HG03520 (cell line): Measurements from ENCODE around the gene SELENON.

Experiments
- ATAC-seq: cut with Tn5 transposase; IDR thresholded peaks from one replicate; pipeline ENCODE4 v1.9.1; 2021; ENCODE audit warnings: mild to moderate bottlenecking, moderate library complexity; ENCODE audit not compliant: unreplicated experiment

Gene SELENON

GRCh38 chr1:25769625-25770383, 30.2 kb upstream of the SELENON start:
- no peak for ATAC-seq

GRCh38 chr1:25770541-25771220, 29.3 kb upstream of the SELENON start:
- no peak for ATAC-seq

- ATAC-seq, result no peak
Measured at GRCh38 chr1:25771221-25772114, 28.5 kb upstream of the SELENON start.

- no peak for ATAC-seq
Measured at GRCh38 chr1:25772164-25772563, 27.8 kb upstream of the SELENON start.

GRCh38 chr1:25772692-25773245, 27.2 kb upstream of the SELENON start:
- ATAC-seq, result no peak

GRCh38 chr1:25773441-25774125, 26.4 kb upstream of the SELENON start:
- no peak for ATAC-seq

- ATAC-seq, result no peak
Measured at GRCh38 chr1:25774206-25774803, 25.7 kb upstream of the SELENON start.

- ATAC-seq, result no peak
Measured at GRCh38 chr1:25774921-25775771, 24.8 kb upstream of the SELENON start.

- ATAC-seq, result no peak
Measured at GRCh38 chr1:25779388-25779787, 20.6 kb upstream of the SELENON start.

GRCh38 chr1:25779894-25780293, 20.1 kb upstream of the SELENON start:
- no peak for ATAC-seq

- no peak for ATAC-seq
Measured at GRCh38 chr1:25780318-25781129, 19.5 kb upstream of the SELENON start.

- no peak for ATAC-seq
Measured at GRCh38 chr1:25781130-25781433, 18.9 kb upstream of the SELENON start.

GRCh38 chr1:25782608-25783201, 17.3 kb upstream of the SELENON start:
- no peak for ATAC-seq

- no peak for ATAC-seq
Measured at GRCh38 chr1:25784575-25785051, 15.4 kb upstream of the SELENON start.

GRCh38 chr1:25785333-25786067, 14.5 kb upstream of the SELENON start:
- ATAC-seq, result no peak

- ATAC-seq, result no peak
Measured at GRCh38 chr1:25786887-25787759, 12.9 kb upstream of the SELENON start.
